ENCODE data around the gene NIBAN1.
A peak's percentile ranks its signal among the peaks of the same experiment; 100 is the strongest.
"Not testable (repeated sequence)": the region's sequence is repeated elsewhere in the genome, so short reads cannot be mapped to it uniquely, and the experiment has no call there.

NIBAN1 gene

GRCh38 chr1:184974056-184974836, at the start of gene NIBAN1:
Gene NIBAN1, minus strand, starts transcription at chr1:184974508. Its CDS starts 152 bp downstream, at chr1:184974356.
- FAIRE-seq (peak; percentile 60), DNase-seq (ENCODE audit: low spot score) (peak; percentile 68)

GRCh38 chr1:185017966-185018365, 43.7 kb upstream of the NIBAN1 start:
- no peak for FAIRE-seq
- DNase-seq (ENCODE audit: low spot score): no peak

- FAIRE-seq: peak; percentile 94
- peak; percentile 88 for DNase-seq (ENCODE audit: low spot score)
Measured at GRCh38 chr1:185017338-185017737, 43.0 kb upstream of the NIBAN1 start.

GRCh38 chr1:185016880-185017279, 42.6 kb upstream of the NIBAN1 start:
- FAIRE-seq (no peak), DNase-seq (ENCODE audit: low spot score) (peak; percentile 58)

- no peak for DNase-seq (ENCODE audit: low spot score)
- FAIRE-seq: no peak
Measured at GRCh38 chr1:185015631-185016030, 41.3 kb upstream of the NIBAN1 start.

- DNase-seq (ENCODE audit: low spot score) (no peak), FAIRE-seq (no peak)
Measured at GRCh38 chr1:185014941-185015340, 40.6 kb upstream of the NIBAN1 start.

- FAIRE-seq: no peak
Measured at GRCh38 chr1:185010361-185010760, 36.1 kb upstream of the NIBAN1 start.

GRCh38 chr1:185008838-185009237, 34.5 kb upstream of the NIBAN1 start:
- FAIRE-seq: no peak
- no peak for DNase-seq (ENCODE audit: low spot score)

More at GRCh38 chr1:185010361-185010760, 36.1 kb upstream of the NIBAN1 start:
- DNase-seq (ENCODE audit: low spot score): no peak

GRCh38 chr1:185001312-185001880, 27.1 kb upstream of the NIBAN1 start:
- not testable (repeated sequence) for FAIRE-seq

GRCh38 chr1:184999974-185000373, 25.7 kb upstream of the NIBAN1 start:
- FAIRE-seq; DNase-seq (ENCODE audit: low spot score): not testable (repeated sequence)

More at GRCh38 chr1:185001312-185001880, 27.1 kb upstream of the NIBAN1 start:
- not testable (repeated sequence) for DNase-seq (ENCODE audit: low spot score)

- FAIRE-seq (no peak), DNase-seq (ENCODE audit: low spot score) (no peak)
Measured at GRCh38 chr1:184994301-184994700, 20.0 kb upstream of the NIBAN1 start.

GRCh38 chr1:184992271-184992670, 18.0 kb upstream of the NIBAN1 start:
- FAIRE-seq (no peak), DNase-seq (ENCODE audit: low spot score) (no peak)

- no peak for FAIRE-seq
Measured at GRCh38 chr1:184990204-184990603, 15.9 kb upstream of the NIBAN1 start.

GRCh38 chr1:184988506-184988905, 14.2 kb upstream of the NIBAN1 start:
- DNase-seq (ENCODE audit: low spot score): no peak
- FAIRE-seq: no peak

More at GRCh38 chr1:184990204-184990603, 15.9 kb upstream of the NIBAN1 start:
- no peak for DNase-seq (ENCODE audit: low spot score)

- DNase-seq (ENCODE audit: low spot score) (no peak), FAIRE-seq (no peak)
Measured at GRCh38 chr1:184987696-184988095, 13.4 kb upstream of the NIBAN1 start.

GRCh38 chr1:184986250-184986649, 11.9 kb upstream of the NIBAN1 start:
- FAIRE-seq (no peak), DNase-seq (ENCODE audit: low spot score) (peak; percentile 38)

GRCh38 chr1:184982002-184982954, 8.0 kb upstream of the NIBAN1 start:
- DNase-seq (ENCODE audit: low spot score) (peak; percentile 51), FAIRE-seq (peak; percentile 24)

- no peak for DNase-seq (ENCODE audit: low spot score)
- FAIRE-seq: no peak
Measured at GRCh38 chr1:184980726-184981125, 6.4 kb upstream of the NIBAN1 start.

- no peak for DNase-seq (ENCODE audit: low spot score)
- FAIRE-seq: no peak
Measured at GRCh38 chr1:184975208-184975870, 1.0 kb upstream of the NIBAN1 start.

- no peak for FAIRE-seq
- no peak for DNase-seq (ENCODE audit: low spot score)
Measured at GRCh38 chr1:184974837-184975115, 468 bp upstream of the NIBAN1 start.

Data from RCC 7860 (cell line).